ENCODE results near the gene NSMCE1.

- TF ChIP-seq, protein P1, sequence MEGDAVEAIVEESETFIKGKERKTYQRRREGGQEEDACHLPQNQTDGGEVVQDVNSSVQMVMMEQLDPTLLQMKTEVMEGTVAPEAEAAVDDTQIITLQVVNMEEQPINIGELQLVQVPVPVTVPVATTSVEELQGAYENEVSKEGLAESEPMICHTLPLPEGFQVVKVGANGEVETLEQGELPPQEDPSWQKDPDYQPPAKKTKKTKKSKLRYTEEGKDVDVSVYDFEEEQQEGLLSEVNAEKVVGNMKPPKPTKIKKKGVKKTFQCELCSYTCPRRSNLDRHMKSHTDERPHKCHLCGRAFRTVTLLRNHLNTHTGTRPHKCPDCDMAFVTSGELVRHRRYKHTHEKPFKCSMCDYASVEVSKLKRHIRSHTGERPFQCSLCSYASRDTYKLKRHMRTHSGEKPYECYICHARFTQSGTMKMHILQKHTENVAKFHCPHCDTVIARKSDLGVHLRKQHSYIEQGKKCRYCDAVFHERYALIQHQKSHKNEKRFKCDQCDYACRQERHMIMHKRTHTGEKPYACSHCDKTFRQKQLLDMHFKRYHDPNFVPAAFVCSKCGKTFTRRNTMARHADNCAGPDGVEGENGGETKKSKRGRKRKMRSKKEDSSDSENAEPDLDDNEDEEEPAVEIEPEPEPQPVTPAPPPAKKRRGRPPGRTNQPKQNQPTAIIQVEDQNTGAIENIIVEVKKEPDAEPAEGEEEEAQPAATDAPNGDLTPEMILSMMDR (IDR thresholded peaks at IDR 0.05; ENCODE audit: borderline replicate concordance, extremely low read depth, low read length, poor library complexity, severe bottlenecking): no peak
- no peak for TF ChIP-seq EZH2 (IDR thresholded peaks at IDR 0.05; ENCODE audit: borderline replicate concordance, low read depth, low read length, severe bottlenecking)
These were observed 47.6 kb upstream of the NSMCE1 start for GRCh38 chr16:27316038-27316680.
